PFSK-1 (cell line): ENCODE data around the gene LEFTY1.

Source experiments
- FOXP2 ChIP-seq: optimal IDR thresholded peaks from 2 replicates; pipeline ENCODE3; 2011; ENCODE audit warnings: borderline replicate concordance, control low read depth, inconsistent platforms; ENCODE audit not compliant: insufficient read depth; ENCODE audit errors: extremely low read length, extremely low read depth
- POLR2AphosphoS5 ChIP-seq: IDR thresholded peaks from 2 replicates; pipeline ENCODE4 v1.6.1; 2012; ENCODE audit warnings: low read depth, mild to moderate bottlenecking, control low read depth, low read length, moderate library complexity
- SIN3A ChIP-seq: IDR thresholded peaks from 2 replicates; pipeline ENCODE4 v1.6.1; 2012; ENCODE audit warnings: mild to moderate bottlenecking, low read length, moderate library complexity, borderline replicate concordance; ENCODE audit not compliant: insufficient read depth
- TF ChIP-seq, protein P1 (sequence below), 2 experiments: IDR thresholded peaks; 2 replicates each; pipeline versions ENCODE4 v1.6.1 to v1.8.0; 2011 to 2012; ENCODE audit warnings: low read depth in 2 of 2, low read length in 2 of 2, control low read depth in 1 of 2, inconsistent platforms in 1 of 2, mild to moderate bottlenecking in 1 of 2, moderate library complexity in 1 of 2; ENCODE audit not compliant: insufficient read depth in 1 of 2

DNA sequence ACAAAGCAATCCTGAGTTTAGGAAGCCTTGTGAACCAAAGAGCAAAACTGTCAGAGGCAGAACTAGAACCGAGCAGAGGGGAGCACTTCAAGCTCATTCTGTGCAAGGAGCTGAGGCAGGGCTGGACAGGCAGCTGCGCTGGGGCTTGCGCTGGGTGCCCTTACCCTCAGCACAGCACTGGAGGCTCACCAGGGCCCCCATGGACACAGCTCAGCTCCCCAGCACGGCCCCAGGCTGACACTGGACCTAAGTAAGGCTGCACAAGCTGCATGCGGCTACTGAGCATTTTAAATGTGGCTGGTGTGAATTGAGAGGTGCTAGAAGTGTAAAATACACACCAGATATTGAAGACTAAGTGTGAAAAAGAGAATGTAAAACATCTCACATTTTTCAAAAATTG lies 28.8 kb downstream of the LEFTY1 start:
- TF ChIP-seq, protein P1, sequence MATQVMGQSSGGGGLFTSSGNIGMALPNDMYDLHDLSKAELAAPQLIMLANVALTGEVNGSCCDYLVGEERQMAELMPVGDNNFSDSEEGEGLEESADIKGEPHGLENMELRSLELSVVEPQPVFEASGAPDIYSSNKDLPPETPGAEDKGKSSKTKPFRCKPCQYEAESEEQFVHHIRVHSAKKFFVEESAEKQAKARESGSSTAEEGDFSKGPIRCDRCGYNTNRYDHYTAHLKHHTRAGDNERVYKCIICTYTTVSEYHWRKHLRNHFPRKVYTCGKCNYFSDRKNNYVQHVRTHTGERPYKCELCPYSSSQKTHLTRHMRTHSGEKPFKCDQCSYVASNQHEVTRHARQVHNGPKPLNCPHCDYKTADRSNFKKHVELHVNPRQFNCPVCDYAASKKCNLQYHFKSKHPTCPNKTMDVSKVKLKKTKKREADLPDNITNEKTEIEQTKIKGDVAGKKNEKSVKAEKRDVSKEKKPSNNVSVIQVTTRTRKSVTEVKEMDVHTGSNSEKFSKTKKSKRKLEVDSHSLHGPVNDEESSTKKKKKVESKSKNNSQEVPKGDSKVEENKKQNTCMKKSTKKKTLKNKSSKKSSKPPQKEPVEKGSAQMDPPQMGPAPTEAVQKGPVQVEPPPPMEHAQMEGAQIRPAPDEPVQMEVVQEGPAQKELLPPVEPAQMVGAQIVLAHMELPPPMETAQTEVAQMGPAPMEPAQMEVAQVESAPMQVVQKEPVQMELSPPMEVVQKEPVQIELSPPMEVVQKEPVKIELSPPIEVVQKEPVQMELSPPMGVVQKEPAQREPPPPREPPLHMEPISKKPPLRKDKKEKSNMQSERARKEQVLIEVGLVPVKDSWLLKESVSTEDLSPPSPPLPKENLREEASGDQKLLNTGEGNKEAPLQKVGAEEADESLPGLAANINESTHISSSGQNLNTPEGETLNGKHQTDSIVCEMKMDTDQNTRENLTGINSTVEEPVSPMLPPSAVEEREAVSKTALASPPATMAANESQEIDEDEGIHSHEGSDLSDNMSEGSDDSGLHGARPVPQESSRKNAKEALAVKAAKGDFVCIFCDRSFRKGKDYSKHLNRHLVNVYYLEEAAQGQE (IDR thresholded peaks at IDR 0.05; ENCODE audit: insufficient read depth in 1 of 2, low read depth in 2 of 2, low read length in 2 of 2): no peak
- TF ChIP-seq POLR2AphosphoS5 (no peak), SIN3A (no peak), FOXP2 (no peak)
